GM21619 (cell line): ENCODE data around the gene LALBA.
"Not testable (repeated sequence)": the region's sequence is repeated elsewhere in the genome, so short reads cannot be mapped to it uniquely, and the experiment has no call there.

Experiments used
- ATAC-seq: cut with Tn5 transposase; IDR thresholded peaks from one replicate; pipeline ENCODE4 v1.9.1; 2021; ENCODE audit not compliant: unreplicated experiment

LALBA gene

DNA sequence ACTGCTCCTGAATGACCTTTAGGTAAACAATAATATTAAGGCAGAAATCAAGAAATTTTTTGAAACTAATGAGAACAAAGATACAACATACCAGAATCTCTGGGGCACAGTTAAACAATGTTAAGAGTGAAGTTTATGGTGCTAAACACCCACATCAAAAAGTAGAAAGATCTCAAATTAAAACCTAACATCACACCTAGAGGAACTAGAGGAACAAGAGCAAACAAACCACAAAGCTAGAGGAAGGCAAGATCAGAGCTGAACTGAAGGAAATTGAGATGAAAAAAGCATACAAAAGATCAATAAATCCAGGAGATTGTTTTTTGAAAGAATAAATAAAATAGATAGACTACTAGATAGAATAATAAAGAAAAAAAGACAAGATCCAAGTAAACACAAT, 37.2 kb downstream of the LALBA start:
- no peak for ATAC-seq

DNA sequence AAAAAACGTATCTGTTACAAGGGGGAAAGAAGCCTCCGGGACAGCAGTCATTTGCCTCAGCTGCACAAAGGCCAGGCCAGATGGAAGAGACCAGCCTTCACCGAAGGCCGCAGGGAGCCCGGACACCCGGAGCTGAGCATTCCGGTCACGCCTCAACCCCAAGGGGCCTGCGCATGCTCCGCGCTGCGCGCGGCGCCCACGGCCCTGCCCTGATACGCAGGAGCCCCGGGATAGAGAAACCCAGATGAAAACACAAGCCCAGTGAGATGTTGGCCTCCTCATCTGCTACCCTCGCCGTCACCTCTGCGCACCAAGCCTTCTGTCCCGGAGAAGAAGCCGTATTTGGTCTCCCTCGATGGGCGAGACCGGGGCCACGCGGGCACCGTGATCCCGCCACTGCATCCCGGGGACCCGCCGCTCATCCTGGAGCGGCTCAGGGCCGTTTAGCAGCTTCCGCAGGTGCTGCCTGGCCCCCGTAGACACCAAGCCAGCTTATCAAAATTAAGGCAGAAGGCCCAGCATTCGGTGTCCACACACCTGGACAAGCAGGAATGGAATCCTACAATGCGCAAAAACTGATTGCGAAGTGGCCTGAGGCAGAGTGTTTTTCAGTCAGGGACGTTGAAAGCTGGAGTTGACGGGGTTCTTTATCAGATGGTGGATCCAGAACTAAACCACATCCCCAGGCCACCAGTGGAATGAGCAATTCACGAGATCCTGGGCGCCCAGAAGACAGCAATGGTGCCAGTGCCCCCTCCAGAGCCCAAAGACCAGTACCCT, 41.8 kb downstream of the LALBA start:
- no peak for ATAC-seq

DNA sequence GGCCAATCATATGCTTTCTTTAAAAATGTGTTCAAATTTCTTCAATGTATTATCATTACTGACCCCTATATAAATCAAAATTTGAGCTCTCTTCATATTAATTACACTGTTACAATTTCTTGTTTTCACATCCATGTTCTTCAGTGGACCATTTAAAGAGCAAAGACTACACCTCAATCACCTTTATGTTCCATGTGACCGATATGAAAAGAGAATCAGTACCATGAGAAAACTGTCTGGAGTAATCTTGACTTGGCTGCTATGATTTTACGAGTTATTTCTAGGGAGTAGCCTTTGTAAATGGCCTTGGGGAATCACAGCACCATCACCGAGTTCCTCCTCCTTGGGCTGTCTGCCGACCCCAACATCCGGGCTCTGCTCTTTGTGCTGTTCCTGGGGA, 44.5 kb downstream of the LALBA start, which contains the start of gene OR8S1:
Gene OR8S1, plus strand, starts transcription at position 301 of the 400 bp plus-strand sequence. Its CDS starts 0 bp downstream, at position 301.
- no peak for ATAC-seq

DNA sequence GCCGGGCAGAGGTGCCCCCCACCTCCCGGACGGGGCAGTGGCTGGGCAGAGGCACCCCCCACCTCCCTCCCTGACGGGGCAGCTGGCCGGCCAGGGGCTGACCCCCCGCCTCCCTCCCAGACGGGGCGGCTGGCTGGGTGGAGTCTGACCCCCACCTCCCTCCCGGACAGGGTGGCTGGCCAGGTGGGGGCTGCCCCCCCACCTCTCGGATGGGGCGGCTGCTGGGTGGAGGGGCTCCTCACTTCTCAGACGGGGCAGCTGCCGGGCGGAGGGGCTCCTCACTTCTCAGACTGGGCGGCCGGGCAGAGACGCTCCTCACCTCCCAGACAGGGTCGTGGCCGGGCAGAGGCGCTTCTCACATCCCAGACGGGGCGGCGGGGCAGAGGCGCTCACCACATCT, 49.5 kb downstream of the LALBA start:
- ATAC-seq, result not testable (repeated sequence)
